GM19238 (cell line): ENCODE data around the gene USP2.

Source experiments
- DNase-seq: peaks from one replicate; pipeline ENCODE4 v3.0.0; 2011; ENCODE audit warnings: low spot score; ENCODE audit not compliant: insufficient read length

Gene USP2

DNA sequence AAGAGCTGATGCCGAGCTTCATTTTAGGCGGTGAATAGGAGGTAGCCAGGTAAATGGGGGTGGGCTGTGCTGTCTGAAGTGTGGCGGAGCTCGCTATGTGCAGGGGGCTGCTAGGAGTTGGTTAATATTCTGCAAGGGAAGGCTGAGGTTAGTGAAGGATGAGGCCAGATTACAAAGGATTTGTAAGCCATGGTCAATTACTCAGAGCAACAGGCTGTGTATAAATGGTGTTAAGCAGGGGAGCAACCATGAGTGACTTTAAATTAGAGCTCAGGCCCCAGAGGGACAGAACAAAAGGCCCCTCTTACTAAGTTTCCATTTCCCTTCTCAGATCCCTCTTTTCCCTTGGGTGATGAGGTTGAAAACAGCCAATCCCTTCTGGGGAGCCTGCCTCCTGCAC lies 57.3 kb downstream of the USP2 start:
- DNase-seq = no peak

DNA sequence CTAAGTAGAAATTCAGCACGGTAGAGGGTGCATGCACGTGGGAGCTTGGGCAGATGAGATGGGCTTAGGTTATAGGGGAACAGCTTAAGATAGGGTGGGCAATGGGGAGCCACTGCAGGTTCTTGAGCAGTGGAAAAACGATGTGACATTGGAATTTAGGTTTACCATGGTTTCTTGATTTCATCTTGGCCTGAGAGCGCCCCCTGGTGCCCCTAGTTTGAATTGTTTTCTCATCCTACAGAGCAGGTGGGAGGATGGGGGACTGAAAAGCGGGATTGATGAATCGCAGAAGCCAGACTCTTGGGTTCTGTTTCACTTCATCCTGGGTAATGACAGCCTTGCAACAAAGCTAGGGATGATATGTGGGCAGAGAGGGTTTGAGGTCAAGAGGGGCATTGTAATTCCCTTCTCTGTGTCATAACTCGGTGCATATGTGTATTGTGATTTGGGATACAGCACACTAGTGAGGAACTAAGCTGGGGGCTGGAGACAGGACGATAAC lies 57.9 kb downstream of the USP2 start:
- no peak for DNase-seq

DNA sequence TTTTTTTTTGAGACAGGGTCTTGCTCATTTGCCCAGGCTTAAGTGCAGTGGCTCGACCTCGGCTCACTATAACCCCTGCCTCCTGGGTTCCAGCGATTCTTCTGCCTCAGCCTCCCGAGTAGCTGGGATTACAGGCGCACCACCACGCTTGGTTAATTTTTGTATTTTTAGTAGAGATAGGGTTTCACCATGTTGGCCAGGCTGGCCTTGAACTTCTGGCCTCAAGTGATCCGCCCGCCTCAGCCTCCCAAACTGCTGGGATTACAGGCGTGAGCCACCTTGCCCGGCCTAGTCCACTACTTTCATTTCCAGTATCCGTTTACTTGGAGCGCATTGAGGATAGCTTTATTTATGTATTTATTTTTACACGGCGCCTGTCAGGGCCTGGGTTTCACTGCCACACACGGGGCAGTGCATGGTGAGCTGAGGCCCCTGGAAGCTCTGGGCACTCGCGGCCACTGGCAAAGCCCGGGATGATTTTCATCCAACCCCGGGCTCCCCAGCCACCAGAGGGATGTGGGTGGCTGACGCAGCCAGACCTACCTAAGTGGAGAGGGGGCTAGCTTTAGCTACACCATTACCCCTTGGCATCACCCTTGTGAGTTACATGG lies 58.5 kb downstream of the USP2 start:
- no peak for DNase-seq

DNA sequence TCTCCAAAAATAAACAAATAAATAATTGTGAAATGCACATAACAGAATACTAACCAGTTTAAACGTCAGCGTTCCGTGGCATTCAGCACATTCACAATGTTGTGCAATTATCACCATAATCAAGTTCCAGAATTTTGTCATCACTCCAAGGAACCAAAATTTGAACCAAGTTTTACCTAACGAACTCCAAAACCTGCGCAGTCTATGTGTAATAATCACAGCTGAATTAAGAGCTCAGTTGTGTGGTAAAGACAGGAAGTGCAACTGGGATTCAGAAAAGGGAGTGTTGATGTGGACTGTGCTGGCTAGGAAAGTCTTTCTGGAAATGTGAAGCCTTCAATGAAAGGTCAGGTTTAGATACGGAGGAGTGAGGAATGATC lies 59.1 kb downstream of the USP2 start:
- no peak for DNase-seq

DNA sequence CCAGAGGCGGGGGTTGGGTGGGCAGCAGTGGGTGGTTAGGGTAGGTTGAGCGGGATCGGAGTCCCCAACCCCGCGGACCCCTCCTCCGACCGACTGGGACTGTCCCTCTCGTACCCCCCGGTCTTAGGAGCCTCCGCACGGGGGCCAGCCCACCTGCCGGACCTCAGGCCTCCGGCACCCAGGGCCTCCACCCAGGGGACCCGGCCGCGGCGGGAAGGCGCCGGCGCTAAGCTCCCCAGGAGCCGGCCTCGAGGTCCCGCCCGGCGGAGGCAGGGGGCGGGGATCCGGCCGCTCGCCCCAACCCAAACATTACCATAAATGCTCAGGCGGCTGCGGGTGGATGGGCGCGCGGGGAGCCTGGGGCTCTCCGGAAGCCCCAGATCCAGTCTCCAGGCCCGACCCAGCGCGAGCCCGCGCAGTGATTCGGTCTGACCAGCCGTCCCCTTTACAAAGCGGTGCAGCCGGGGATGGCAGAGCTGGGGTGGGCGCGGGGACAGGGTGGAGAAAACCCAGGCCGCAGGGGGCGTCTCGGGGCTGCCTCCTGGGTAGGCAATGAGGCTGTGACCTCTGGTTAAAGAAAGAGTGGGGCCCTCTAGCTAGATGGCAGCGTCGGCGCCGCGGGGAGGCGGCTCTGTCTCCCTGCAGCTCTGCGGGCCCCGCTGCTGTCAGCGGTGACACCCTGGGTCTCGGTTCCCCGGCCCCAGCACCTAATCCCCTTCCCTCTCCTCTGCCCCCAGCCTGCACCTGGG lies 60.5 kb downstream of the USP2 start:
- peak; percentile 81 for DNase-seq

DNA sequence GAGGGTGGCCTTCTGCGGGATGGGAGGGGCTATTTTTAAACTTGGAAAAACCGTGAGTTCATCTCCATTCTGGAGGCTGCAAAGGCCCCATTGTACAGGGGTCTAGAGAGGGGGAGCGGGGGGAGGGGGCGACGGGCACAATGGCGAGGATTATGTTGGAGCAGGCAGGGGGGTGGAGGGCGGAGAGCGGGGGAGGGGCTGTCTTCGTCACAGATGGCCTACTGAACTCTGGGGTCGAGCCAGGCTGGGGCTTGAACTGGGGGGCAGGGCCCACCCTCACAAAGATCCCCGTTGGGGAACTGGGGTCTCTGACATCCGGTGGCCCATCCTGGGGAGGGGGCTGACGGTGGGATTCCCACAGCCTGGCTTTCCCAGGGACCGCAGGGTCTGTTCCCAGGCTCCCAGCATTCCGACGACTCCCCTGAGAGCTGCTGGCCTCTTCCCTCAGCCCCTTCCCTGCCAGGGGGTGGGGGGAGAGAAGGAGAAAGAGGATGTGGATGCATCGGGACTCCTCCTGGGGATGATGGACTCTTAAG lies 61.2 kb downstream of the USP2 start:
- no peak for DNase-seq

DNA sequence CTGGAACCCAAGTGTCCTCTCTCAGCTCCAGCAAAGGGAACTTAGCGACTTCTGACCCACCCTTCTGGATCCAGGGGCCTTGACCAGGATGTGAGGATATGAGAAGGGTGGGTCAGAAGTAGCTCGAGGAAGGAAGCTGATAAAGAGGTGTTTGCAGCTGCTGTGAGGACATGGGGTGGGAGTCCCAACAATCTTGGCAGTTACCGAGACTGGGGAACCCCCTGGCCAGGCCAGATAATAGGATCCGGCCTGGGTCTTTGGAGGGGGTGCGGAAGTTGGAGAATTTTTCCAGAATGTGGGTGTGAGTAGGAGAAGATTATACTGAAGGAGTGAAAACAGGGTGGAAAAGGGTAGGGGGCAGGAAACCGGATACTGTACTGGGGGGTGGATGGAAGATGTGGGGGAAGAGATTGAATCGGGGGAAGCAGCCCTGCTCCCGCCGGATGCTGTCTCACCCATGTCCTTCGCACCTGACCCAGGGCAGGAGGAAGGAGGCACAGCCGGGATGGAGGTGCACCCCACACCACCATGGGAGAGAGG lies 61.7 kb downstream of the USP2 start:
- no peak for DNase-seq

DNA sequence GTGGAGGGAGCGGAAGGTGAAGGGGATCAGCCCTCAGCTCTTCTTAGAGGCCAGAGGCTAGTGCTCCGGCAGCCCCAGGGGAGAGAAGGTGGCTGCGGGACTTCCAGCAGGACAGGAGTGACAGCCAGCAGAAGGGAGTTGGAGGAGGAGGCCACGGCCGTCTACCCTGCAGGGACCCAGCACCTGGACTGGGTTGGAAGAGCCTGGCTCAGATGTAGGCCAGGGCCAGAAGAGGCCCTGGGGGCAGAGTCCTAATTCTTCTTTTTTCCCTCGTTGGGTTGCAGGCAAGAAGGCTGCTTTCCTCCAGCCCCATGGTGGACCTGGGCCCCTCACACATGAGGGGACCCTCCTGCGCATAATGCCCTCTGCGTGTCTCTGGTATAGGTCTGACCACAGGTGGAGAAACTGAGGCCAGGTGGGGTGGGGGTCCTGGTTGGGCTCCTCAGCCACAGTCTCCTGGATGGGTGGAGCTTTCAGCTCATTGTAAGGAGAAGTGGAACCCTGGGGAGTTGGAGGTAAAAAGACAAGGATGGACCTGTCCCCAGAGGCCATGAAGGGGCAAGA lies 62.3 kb downstream of the USP2 start:
- no peak for DNase-seq

DNA sequence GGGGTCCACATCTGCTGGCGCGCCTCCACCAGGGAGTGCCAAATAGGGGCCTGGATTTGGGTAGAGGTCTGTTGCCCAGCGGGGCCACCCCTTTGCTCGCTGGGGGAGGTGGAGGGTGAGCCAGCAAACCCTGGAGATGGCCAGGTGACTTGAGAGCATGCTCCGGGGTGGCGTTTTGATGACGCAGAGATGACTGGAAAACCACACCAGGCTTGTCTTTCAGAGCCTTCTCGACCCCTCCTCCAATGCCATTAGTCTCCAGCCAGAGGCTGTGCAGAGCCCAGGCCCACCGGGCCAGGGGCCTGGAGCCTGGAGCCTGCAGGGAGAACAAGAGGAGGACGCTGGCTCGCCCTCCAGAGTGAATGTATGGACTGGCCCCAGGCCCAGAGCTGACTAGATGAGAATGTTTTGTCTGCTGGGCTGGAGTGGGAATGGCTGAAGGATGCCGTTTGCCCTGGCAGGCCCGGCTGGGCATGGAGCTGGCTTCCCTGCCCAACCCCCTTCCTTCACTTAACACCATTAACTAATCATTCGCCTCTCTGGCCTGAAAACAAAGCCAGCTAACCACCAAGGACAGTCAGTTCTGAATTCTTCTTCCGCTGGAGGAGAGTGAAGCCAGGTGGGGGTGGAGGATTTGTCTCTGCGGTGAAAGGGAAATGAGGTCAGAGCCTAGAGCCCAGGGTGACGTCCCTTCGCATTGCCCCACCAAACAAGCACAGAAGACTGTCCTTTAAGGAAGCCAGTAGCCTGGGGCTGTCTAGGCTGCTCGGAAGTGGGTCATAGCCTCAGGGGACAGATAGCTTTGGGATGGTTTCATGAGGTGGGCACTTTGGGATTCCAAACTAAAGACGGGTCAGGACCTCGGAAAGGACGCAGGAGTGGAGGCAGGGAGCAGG lies 63.0 kb downstream of the USP2 start:
- DNase-seq = no peak

DNA sequence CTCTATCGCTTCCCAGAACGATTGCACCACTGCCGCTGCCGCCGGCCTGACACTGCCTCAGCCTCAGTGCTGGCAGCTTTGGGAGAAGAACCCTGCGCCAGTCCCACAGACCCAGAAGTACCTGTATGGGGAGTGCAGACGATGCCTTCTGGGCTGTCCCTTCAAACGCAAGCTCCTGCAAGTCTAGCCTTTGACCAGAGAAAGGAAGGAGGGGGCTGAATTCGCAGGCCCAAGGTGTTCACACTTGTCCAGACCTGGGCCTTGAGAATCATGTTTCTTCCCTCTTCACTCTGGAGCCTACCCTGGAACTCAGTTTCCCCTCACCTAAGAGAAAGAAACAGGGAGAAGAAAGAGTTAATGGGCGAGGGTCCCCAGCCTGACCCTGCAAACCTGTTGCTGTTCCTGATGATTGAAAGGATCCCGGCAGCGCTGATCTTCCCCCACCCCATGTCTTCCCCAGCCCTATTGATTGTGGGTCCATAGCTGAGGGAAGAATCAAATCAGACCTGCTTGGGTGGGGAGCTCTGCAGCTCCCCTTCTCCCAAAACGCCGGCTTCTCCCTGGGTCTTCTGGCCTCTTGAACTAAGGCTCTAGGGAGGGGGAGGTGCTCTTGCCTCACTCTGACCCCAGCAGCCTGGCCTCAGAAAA lies 63.8 kb downstream of the USP2 start:
- DNase-seq = no peak

DNA sequence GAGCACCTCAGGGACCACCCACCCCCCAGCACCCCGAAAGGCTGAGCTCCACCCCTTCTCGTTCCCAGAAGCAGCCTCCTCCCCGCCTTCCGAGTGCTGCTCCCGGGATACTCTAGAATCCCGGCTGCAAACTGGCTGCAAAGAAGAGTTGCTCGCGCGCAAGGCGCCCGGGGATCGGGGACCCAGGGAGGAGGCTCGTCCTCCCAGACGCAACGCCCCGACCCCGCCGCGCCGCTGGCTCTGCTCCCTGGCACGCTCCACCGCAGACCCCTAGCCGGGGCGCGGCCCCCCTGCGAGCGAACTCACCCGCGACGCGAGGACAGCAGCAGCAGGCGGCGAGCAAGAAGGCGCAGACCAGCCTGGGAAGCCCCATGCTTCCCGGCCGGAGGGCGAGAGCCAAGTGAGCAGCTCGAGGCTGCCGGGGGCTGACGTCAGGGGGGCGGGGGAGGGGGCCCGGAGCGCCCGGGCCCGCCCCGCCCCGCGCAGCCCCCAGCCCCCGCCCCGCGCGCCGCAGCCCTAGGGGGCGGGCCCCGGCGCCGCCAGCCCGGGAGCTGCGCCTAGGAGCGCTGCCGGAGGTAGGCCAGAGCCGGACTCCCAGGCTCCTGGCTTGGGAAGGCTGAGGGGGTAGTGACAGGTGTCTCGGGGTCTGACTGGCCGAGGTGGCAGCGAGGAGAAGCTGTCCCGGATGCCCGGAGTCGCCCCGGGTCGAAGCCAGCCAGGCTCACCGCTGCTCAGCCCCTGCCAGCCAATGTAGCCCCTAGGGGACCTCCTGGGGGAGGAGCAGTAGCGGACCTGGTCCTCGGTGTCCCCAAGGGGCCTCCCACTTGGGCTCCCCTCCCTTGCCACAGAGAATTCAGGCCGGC lies 64.5 kb downstream of the USP2 start, which contains the start of gene MCAM:
Gene MCAM, minus strand, starts transcription at position 402 of the 863 bp plus-strand sequence. Its CDS starts 29 bp downstream, at position 373.
- DNase-seq = no peak

DNA sequence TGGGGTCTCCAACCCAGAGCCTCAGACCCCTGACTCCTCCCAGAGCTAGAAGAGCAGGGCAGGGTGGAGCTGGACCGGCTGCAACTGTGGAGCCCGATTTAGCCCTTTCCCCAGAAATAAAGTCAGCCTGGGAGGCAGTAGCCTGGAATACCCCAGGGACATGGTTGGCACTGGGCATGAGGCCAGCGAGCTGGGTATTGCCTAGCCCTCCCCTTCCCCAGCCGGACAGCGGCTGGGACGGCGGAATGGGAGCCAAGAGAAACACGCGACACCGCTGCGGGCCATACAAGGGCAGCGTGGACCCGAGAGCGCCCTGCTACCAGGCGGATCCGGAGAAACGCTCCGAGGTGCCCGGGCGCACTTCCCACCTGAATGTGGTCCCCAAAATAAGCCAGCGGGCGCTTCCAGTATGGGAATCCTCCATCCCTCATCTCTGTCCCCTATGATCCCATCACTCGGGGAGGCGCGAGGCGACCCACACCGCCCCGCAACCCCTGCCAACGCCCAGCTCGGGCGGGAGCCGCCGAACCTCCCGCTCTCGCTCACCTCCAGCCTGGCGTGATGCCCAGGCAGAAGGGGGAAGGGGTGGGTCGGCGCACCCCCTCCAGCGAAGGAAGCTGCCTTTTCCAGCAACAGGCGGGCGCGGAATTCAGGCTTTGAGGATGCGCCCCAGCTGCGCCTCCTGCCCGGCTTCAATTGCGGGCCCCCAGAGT lies 65.3 kb downstream of the USP2 start:
- no peak for DNase-seq

DNA sequence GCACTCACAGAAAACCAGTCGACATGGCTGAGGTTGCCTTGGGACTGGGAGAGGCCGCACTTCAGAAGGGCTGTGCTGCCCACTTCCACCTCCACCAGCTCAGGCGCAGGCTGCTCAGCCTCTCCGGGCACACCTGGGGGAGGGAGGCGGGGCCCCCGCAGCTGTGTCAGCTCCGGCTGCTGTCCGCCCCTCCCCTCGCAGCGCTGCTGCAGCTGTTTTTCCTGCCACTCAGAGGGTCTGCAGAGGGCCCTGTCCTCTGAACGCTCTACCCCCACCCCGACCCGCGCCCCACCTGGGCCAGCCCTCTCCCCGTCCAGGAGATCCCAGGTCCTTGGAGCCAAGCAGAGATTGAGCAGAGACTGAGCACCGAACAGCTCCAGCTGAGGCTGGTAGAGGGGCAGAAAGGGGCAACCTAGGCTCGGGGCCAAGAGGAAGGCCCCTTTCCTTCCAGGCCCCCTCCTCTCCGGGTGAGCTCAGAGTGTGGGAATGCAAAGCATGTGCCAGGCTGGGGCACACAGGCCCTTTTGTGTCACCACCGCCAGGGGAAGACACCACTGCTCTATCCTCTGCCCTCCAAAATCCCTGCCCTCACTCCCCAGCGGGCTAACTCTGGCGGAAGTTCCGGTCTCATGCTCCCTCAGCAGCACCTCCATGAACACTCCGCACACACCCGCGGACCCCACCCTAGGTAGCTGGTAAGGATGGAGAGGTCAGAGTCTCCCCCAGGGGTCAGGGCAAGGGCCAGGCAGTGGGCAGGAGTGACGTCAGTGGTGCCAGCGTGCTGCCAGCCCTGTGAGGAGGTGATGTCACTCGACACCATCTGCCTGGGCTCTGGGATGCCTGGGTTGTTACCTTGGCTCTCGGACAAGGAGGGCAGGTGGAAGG lies 66.1 kb downstream of the USP2 start:
- no peak for DNase-seq

DNA sequence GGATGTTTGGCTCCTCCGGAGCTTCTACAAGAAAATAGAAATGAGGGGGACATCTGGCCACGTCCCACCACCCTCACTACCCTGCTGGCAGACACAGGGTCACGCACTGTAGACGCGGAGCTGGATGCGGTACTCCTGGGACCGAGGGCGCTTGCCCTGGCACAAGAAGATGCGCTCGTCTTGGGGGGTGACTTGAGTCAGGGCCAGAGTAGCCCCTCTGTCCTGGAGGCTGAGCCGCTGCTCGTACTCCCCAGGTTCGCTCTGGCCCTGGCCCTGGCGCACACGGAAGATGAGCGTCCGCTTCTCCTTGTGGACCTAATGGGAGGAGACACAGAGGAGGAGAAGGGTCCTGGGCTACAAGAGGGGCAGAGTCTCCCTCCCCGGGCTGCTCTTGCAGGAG lies 66.8 kb downstream of the USP2 start:
- no peak for DNase-seq

DNA sequence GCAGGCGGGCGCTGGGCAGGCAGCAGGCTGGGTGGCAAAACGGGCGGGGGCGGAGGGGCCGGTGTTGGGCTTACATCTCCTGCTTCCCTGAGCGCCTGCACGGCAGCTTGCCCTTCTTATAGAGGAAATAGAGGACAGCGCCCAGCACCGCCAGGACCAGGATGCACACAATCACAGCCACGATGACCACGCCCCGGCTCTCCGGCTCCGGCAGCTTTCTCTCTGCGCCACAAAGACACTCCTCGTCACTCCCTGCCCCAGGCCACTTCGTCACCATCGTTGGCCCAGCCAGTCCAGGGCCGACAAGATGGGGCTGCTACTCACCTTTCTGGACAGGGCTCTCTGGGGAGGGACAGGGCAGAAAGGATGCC lies 70.8 kb downstream of the USP2 start:
- DNase-seq = no peak

DNA sequence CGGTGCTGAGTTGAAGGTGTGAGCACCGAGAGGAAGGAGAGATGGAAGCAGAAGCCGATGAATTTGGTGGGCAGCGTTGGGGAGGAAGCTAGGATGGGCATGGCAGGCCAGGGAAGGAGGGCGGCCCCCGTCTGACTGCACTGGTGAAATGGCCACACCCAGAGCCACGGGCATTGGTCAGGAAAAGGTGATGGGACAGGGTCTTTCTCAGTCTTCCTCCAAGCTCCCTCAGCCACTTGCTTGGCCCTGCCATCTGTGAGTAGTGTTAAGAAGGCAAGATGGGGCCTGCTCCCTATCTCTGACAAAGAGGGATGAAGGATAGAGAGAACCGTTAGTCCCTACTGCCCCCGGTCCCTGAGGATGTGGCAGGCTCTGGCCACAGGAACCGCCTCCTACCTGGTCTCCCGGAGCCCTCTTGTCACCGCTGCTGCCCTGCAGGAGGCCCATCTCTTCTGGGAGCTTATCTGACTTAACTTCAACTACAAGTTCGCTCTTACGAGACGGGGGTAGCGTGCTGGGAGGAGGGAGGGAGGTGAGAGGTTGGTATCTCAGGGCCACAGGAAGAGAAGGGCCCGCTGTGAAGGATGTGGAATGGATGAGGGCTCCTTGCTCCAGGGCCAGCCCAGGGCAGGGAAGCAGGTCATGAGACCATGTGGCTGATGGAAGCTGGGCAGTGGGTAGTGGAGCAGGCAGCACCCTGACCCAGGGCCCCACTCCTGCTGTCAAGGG lies 71.4 kb downstream of the USP2 start:
- DNase-seq = no peak

DNA sequence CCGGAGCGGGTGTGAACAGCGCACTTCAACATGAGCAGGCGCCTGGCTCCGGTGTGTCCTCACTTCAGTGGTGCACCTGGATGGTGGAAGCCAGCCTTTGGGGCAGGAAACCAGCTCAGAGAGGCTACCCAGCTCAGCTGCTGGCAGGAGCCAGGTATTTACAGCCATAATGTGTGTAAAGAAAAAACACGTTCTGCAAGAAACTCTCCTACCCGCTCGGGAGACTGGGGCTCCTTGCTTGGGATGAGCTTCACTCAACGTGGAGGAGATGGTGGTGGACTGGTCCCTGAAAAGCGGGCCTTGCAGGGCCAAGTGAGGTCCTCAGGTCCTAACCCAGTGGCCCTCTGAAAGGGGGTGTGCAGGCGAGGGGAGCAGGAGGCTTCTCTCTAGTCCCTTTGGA lies 72.1 kb downstream of the USP2 start:
- no peak for DNase-seq
